ENCODE results near the gene ZNF106. TPM values are rescaled to one million over a fixed set of nuclear protein-coding genes. Genes with fewer than 3 reads are reported as not detected.

Gene ZNF106
- total RNA-seq, 4 donors from 2014 or later, result 38.6 to 50.2 (median 49.2) TPM

- Histone ChIP-seq H3K27me3 (no peaks in the 10 kb centered on the region), H3K27ac (no peak overlapping the region), H3K4me3 (no peak overlapping the region), H3K9me3 (no peaks in the 10 kb centered on the region), H3K4me1 (no peaks in the 10 kb centered on the region), H3K36me3 (peaks cover 97% of the 10 kb centered on the region)
- no peak for DNase-seq (ENCODE audit: low spot score in 2 of 2)
- TF ChIP-seq POLR2A (IDR thresholded peaks at IDR 0.05) (no peak), CTCF (IDR thresholded peaks at IDR 0.05) (no peak), EP300 (IDR thresholded peaks at IDR 0.05) (no peak), POLR2AphosphoS5 (IDR thresholded peaks at IDR 0.05) (no peak)
- WGBS, result 87% methylated on average over 2 of the region's 2 CpGs
Measured at GRCh38 chr15:42421376-42421775, 69.6 kb downstream of the ZNF106 start.

DNA sequence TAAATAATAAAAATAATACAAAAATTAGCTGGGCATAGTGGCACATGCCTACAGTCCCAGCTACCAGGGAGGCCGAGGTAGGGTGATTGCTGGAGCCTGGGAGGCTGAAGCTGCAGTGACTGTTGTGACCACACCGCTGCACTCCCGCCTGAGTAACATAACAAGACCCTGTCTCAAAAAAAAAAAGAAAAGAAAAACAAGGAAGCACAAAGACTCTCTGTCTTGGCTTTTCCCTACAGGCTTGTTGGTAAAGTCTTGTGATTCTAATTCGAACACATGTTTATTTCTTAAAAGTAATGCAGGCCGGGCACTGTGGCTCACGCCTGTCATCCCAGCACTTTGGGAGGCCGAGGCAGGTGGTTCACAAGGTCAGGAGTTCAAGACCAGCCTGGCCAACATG lies 71.6 kb downstream of the ZNF106 start:
- WGBS, result 78% methylated on average over 7 of the region's 7 CpGs
- TF ChIP-seq POLR2A (IDR thresholded peaks at IDR 0.05), result no peak
- TF ChIP-seq POLR2AphosphoS5 (IDR thresholded peaks at IDR 0.05), result no peak
- TF ChIP-seq CTCF (IDR thresholded peaks at IDR 0.05), result no peak
- TF ChIP-seq EP300 (IDR thresholded peaks at IDR 0.05), result no peak
- no peak overlapping the region for H3K4me3 ChIP-seq
- no peaks in the 10 kb centered on the region for H3K4me1 ChIP-seq
- no peak overlapping the region for H3K27ac ChIP-seq
- DNase-seq (ENCODE audit: low spot score in 2 of 2), result no peak
- peaks cover 97% of the 10 kb centered on the region for H3K36me3 ChIP-seq
- no peaks in the 10 kb centered on the region for H3K27me3 ChIP-seq
- no peaks in the 10 kb centered on the region for H3K9me3 ChIP-seq

- no peaks in the 10 kb centered on the region for H3K4me1 ChIP-seq
- no peak overlapping the region for H3K4me3 ChIP-seq
- no peaks in the 10 kb centered on the region for H3K9me3 ChIP-seq
- TF ChIP-seq CTCF (IDR thresholded peaks at IDR 0.05) (no peak), EP300 (IDR thresholded peaks at IDR 0.05) (no peak), POLR2A (IDR thresholded peaks at IDR 0.05) (no peak), POLR2AphosphoS5 (IDR thresholded peaks at IDR 0.05) (no peak)
- no peak overlapping the region for H3K27ac ChIP-seq
- DNase-seq (ENCODE audit: low spot score in 2 of 2), result no peak
- H3K27me3 ChIP-seq, result no peaks in the 10 kb centered on the region
- H3K36me3 ChIP-seq, result peaks cover 87% of the 10 kb centered on the region
- WGBS, result 63% methylated on average over 2 of the region's 2 CpGs
Measured at GRCh38 chr15:42413920-42414319, 77.0 kb downstream of the ZNF106 start.

- H3K9me3 ChIP-seq, result no peaks in the 10 kb centered on the region
- no peaks in the 10 kb centered on the region for H3K4me1 ChIP-seq
- no peak overlapping the region for H3K4me3 ChIP-seq
- peaks cover 73% of the 10 kb centered on the region for H3K36me3 ChIP-seq
- WGBS, result 98% methylated on average over 7 of the region's 7 CpGs
- no peaks in the 10 kb centered on the region for H3K27me3 ChIP-seq
- no peak overlapping the region for H3K27ac ChIP-seq
- TF ChIP-seq CTCF (IDR thresholded peaks at IDR 0.05), result no peak
- peak in 1 of 2 donors; percentile 19 for DNase-seq (ENCODE audit: low spot score in 2 of 2)
Measured at GRCh38 chr15:42411884-42412283, 79.1 kb downstream of the ZNF106 start.

DNA sequence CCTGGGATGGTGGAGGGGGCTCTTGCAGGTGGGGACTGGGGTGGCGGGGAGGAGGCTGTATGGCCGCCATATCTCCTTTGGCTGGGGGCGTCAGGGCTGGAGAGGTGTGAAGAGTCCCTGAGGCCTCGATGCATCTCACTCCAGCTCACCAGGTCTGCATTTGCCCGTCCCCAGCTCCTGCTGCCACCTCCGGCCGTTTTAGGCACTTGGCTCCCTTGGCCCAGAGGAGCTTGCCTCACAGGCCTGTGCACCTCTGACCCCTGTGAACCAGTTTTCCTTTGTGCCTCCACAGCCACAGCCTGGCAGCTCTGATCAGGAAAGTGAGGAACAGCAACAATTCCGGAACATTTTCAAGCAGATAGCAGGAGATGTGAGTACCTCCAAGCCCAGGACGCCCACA lies 81.9 kb downstream of the ZNF106 start:
- DNase-seq (ENCODE audit: low spot score in 2 of 2), result no peak
- Histone ChIP-seq H3K4me1 (no peaks in the 10 kb centered on the region), H3K36me3 (peaks cover 44% of the 10 kb centered on the region), H3K27ac (no peak overlapping the region), H3K27me3 (no peaks in the 10 kb centered on the region), H3K9me3 (no peaks in the 10 kb centered on the region), H3K4me3 (no peak overlapping the region)
- TF ChIP-seq EP300 (IDR thresholded peaks at IDR 0.05), result no peak
- TF ChIP-seq POLR2AphosphoS5 (IDR thresholded peaks at IDR 0.05), result no peak
- TF ChIP-seq POLR2A (IDR thresholded peaks at IDR 0.05), result no peak
- no peak for TF ChIP-seq CTCF (IDR thresholded peaks at IDR 0.05)
- WGBS, result 91% methylated on average over 9 of the region's 9 CpGs

Data from suprapubic skin (tissue), 4 donors.